DND-41 (cell line): Measurements from ENCODE around the gene NEURL3.

Experiments used
- ATAC-seq: fragments of 200-7000 bp; cut with Tn5 transposase; 3 replicates; pipeline ENCODE4 v1.9.1; 2021; ENCODE audit warnings: low read depth; ENCODE audit not compliant: insufficient read depth
- DNase-seq: peaks from one replicate; pipeline ENCODE4 v3.0.0-alpha.2; 2020
- H2AFZ ChIP-seq: 2 replicates; pipeline ENCODE4 v1.6.0; 2012; ENCODE audit warnings: low read depth, low read length
- H3K27ac ChIP-seq: 2 replicates; pipeline ENCODE4 v1.5.1; 2012; ENCODE audit warnings: low read length, inconsistent platforms
- H3K27me3 ChIP-seq: fragments of 200-600 bp; sonication (generic); 2 replicates; pipeline ENCODE4 v1.6.0; 2012; ENCODE audit warnings: low read length, mild to moderate bottlenecking, inconsistent platforms; ENCODE audit not compliant: insufficient read depth, poor library complexity
- H3K36me3 ChIP-seq: 2 replicates; pipeline ENCODE4 v1.5.1; 2012; ENCODE audit warnings: low read length, inconsistent platforms; ENCODE audit not compliant: insufficient read depth
- H3K4me1 ChIP-seq: 2 replicates; pipeline ENCODE4 v1.5.1; 2012; ENCODE audit warnings: mild to moderate bottlenecking, low read length; ENCODE audit not compliant: insufficient read depth
- H3K4me2 ChIP-seq: 2 replicates; pipeline ENCODE4 v1.6.0; 2012; ENCODE audit warnings: mild to moderate bottlenecking, moderate library complexity, low read length, inconsistent platforms; ENCODE audit not compliant: insufficient read depth
- H3K4me3 ChIP-seq, 2 experiments: fragments of 200-600 bp in 1 of 2; shearing (Covaris generic) in 1 of 2; 2 replicates each; pipeline ENCODE4 v1.5.1; 2012 to 2016; ENCODE audit warnings: inconsistent platforms in 2 of 2, low read length in 2 of 2, mild to moderate bottlenecking in 2 of 2, low read depth in 1 of 2, moderate library complexity in 1 of 2
- H3K79me2 ChIP-seq: 2 replicates; pipeline ENCODE4 v1.6.0; 2012; ENCODE audit warnings: low read length, inconsistent platforms; ENCODE audit not compliant: insufficient read depth
- H3K9ac ChIP-seq: 2 replicates; pipeline ENCODE4 v1.6.0; 2012; ENCODE audit warnings: low read depth, mild to moderate bottlenecking, inconsistent platforms, low read length, moderate library complexity
- H3K9me3 ChIP-seq: 2 replicates; pipeline ENCODE4 v1.5.1; 2012; ENCODE audit warnings: low read length, moderate library complexity, mild to moderate bottlenecking, inconsistent platforms; ENCODE audit not compliant: insufficient read depth, severe bottlenecking
- H4K20me1 ChIP-seq: 2 replicates; pipeline ENCODE4 v1.6.0; 2012; ENCODE audit warnings: low read length; ENCODE audit not compliant: insufficient read depth
- CTCF ChIP-seq: IDR thresholded peaks from 2 replicates; pipeline ENCODE4 v1.5.1; 2012; ENCODE audit warnings: borderline replicate concordance, low read length, moderate library complexity, mild to moderate bottlenecking; ENCODE audit not compliant: poor library complexity, severe bottlenecking; ENCODE audit errors: extremely low read depth
- EZH2 ChIP-seq: IDR thresholded peaks from 3 replicates; pipeline ENCODE4 v1.6.1; 2012; ENCODE audit warnings: borderline replicate concordance, low read depth, mild to moderate bottlenecking, moderate library complexity, low read length, inconsistent platforms; ENCODE audit not compliant: severe bottlenecking

The NEURL3 gene

GRCh38 chr2:96509847-96510230, 4.7 kb upstream of the NEURL3 start:
- Histone ChIP-seq H3K9ac (no peak overlapping the region), H4K20me1 (no peaks in the 10 kb centered on the region; the same call in 1 of the 2 replicates), H3K9me3 (no peaks in the 10 kb centered on the region), H3K36me3 (no peaks in the 10 kb centered on the region), H3K4me3 (no peak overlapping the region), H3K27me3 (peaks cover 3% of the 10 kb centered on the region), H3K79me2 (no peaks in the 10 kb centered on the region), H3K27ac (no peak overlapping the region), H3K4me1 (peaks cover 8% of the 10 kb centered on the region), H2AFZ (no peak overlapping the region), H3K4me2 (no peak overlapping the region)
- no peak for DNase-seq
- ATAC-seq = no peak
- TF ChIP-seq EZH2 (no peak), CTCF (no peak)

- ATAC-seq = peak; percentile 41
- Histone ChIP-seq H3K36me3 (no peaks in the 10 kb centered on the region), H3K27me3 (peaks cover 3% of the 10 kb centered on the region), H4K20me1 (no peaks in the 10 kb centered on the region; the same call in 1 of the 2 replicates), H3K79me2 (no peaks in the 10 kb centered on the region), H3K27ac (no peak overlapping the region), H3K4me1 (peaks cover 8% of the 10 kb centered on the region), H2AFZ (no peak overlapping the region), H3K9ac (no peak overlapping the region), H3K4me3 (no peak overlapping the region), H3K9me3 (no peaks in the 10 kb centered on the region), H3K4me2 (no peak overlapping the region)
- TF ChIP-seq EZH2 (no peak), CTCF (peak; percentile 81)
- DNase-seq = peak; percentile 56
Observed at GRCh38 chr2:96509114-96509846, 4.1 kb upstream of the NEURL3 start.

- H4K20me1 ChIP-seq = no peaks in the 10 kb centered on the region; the same call in 1 of the 2 replicates
- ATAC-seq (no peak), DNase-seq (no peak)
- TF ChIP-seq CTCF (no peak), EZH2 (no peak)
- no peaks in the 10 kb centered on the region for H3K9me3 ChIP-seq
- H3K27me3 ChIP-seq = peaks cover 3% of the 10 kb centered on the region
- H3K36me3 ChIP-seq = no peaks in the 10 kb centered on the region
- H3K4me3 ChIP-seq = no peak overlapping the region
- H2AFZ ChIP-seq = 0 out of 2 replicates have a peak overlapping the region, but pooled peaks have one; percentile 80
- peaks cover 8% of the 10 kb centered on the region for H3K4me1 ChIP-seq
- no peak overlapping the region for H3K27ac ChIP-seq
- peak overlapping the region; percentile 62 for H3K4me2 ChIP-seq
- H3K79me2 ChIP-seq = no peaks in the 10 kb centered on the region
- H3K9ac ChIP-seq = no peak overlapping the region
Observed at GRCh38 chr2:96508521-96509113, 3.5 kb upstream of the NEURL3 start.
